GM12878 (cell line): Measurements from ENCODE around the gene RNASE12. TPM values are rescaled to one million over a fixed set of nuclear protein-coding genes. Genes with fewer than 3 reads are reported as not detected.

Experiments used
- ATAC-seq: fragments of 200-7000 bp; cut with Tn5 transposase; 3 replicates; pipeline ENCODE4 v1.9.1; 2020; ENCODE audit warnings: mild to moderate bottlenecking, moderate library complexity
- BruUV-seq: library from RNA; stranded (reverse); fragments of 400-500 nt; replicated peaks from 2 replicates; lab custom pipeline; 2021; lab: Mats Ljungman, UMichigan
- CTCF ChIA-PET: fragments of 300-600 bp; sonication (Branson Sonifier 250); formaldehyde crosslinking; extraction: SDS; loops from one replicate; lab custom pipeline; 2021; ENCODE audit warnings: inconsistent platforms; lab: Yijun Ruan, JAX
- POLR2A ChIA-PET: fragments of 350-600 bp; formaldehyde crosslinking; extraction: SDS; loops from one replicate; lab custom pipeline; 2021; ENCODE audit warnings: inconsistent platforms; lab: Charles Lee
- RAD21 ChIA-PET: fragments of 300-600 bp; sonication (Branson Sonifier 250); formaldehyde crosslinking; loops from one replicate; lab custom pipeline; 2023; ENCODE audit warnings: antibody characterized with exemption; ENCODE audit not compliant: unreplicated experiment; lab: Charles Lee
- SMC1A ChIA-PET: fragments of 300-600 bp; sonication (Branson Sonifier 250); formaldehyde crosslinking; loops from one replicate; lab custom pipeline; 2023; ENCODE audit not compliant: unreplicated experiment, uncharacterized antibody; lab: Charles Lee
- DNase-seq: peaks from one replicate; pipeline ENCODE4 v3.0.0-alpha.2; 2011; ENCODE audit warnings: low read depth, low spot score
- FAIRE-seq: peaks from 3 replicates; lab custom pipeline; 2011; peaks lifted over from hg19 to GRCh38; lab: Jason Lieb, UNC
- H2AFZ ChIP-seq: 2 replicates; pipeline ENCODE4 v1.6.0; 2011; ENCODE audit warnings: low read depth, low read length, control low read depth; ENCODE audit not compliant: control insufficient read depth
- H3K27ac ChIP-seq: 2 replicates; pipeline ENCODE4 v1.5.1; 2011; ENCODE audit warnings: control low read depth; ENCODE audit not compliant: control insufficient read depth, insufficient read depth
- H3K27me3 ChIP-seq, 2 experiments: replicated peaks in 1 of 2; 2 replicates each; pipeline versions ENCODE4 v1.6.0 to v1.6.1; 2011; ENCODE audit warnings: low read length in 1 of 2; ENCODE audit not compliant: control insufficient read depth in 2 of 2, insufficient read depth in 2 of 2
- H3K36me3 ChIP-seq, 2 experiments: 2 replicates each; pipeline ENCODE4 v1.5.1; 2011; ENCODE audit warnings: low read length in 1 of 2; ENCODE audit not compliant: control insufficient read depth in 2 of 2, insufficient read depth in 2 of 2
- H3K4me1 ChIP-seq: 2 replicates; pipeline ENCODE4 v1.6.1; 2011; ENCODE audit warnings: mild to moderate bottlenecking, low read length, moderate library complexity, mixed read lengths; ENCODE audit not compliant: control insufficient read depth, insufficient read depth
- H3K4me2 ChIP-seq: 2 replicates; pipeline ENCODE4 v1.6.0; 2011; ENCODE audit warnings: control low read depth; ENCODE audit not compliant: control insufficient read depth, insufficient read depth
- H3K4me3 ChIP-seq: fragments of 200-600 bp; sonication (generic); 2 replicates; pipeline ENCODE4 v1.5.1; 2016
- H3K79me2 ChIP-seq: 2 replicates; pipeline ENCODE4 v1.6.0; 2011; ENCODE audit warnings: low read length; ENCODE audit not compliant: control insufficient read depth, insufficient read depth
- H3K9ac ChIP-seq: 2 replicates; pipeline ENCODE4 v1.8.0; 2011; ENCODE audit warnings: low read length, control low read depth, mixed read lengths; ENCODE audit not compliant: control insufficient read depth, insufficient read depth
- H3K9me3 ChIP-seq: replicated peaks from 3 replicates; pipeline ENCODE4 v1.5.1; 2011; ENCODE audit warnings: mild to moderate bottlenecking, low read length; ENCODE audit not compliant: control insufficient read depth, insufficient read depth
- H4K20me1 ChIP-seq: 2 replicates; pipeline ENCODE4 v1.6.0; 2011; ENCODE audit not compliant: control insufficient read depth, insufficient read depth
- BHLHE40 ChIP-seq, 2 experiments: fragments of 450-650 bp in 1 of 2; IDR thresholded peaks; 2 replicates each; pipeline ENCODE4 v1.6.1; 2011 to 2017; ENCODE audit warnings: low read depth in 2 of 2, borderline replicate concordance in 1 of 2, improper control_type of control experiment in 1 of 2, low read length in 1 of 2, mild to moderate bottlenecking in 1 of 2
- BMI1 ChIP-seq: fragments of 450-650 bp; IDR thresholded peaks from 2 replicates; pipeline ENCODE4 v1.6.1; 2016; ENCODE audit warnings: mild to moderate bottlenecking, moderate library complexity, borderline replicate concordance
- HCFC1 ChIP-seq: fragments of 150-350 bp; IDR thresholded peaks from 2 replicates; pipeline ENCODE4 v1.6.1; 2014; ENCODE audit warnings: low read length
- KAT2A ChIP-seq: conservative IDR thresholded peaks from 2 replicates; pipeline ENCODE4 v1.6.1; 2011; ENCODE audit warnings: low read depth, low read length; ENCODE audit not compliant: control insufficient read depth
- NFXL1 ChIP-seq: fragments of 450-650 bp; IDR thresholded peaks from 2 replicates; pipeline ENCODE4 v1.6.1; 2017; ENCODE audit warnings: antibody characterized with exemption, mild to moderate bottlenecking, borderline replicate concordance
- SKIL ChIP-seq: fragments of 450-650 bp; IDR thresholded peaks from 2 replicates; pipeline ENCODE4 v1.6.1; 2017; ENCODE audit warnings: mild to moderate bottlenecking, low read depth, inconsistent platforms; ENCODE audit not compliant: poor library complexity, severe bottlenecking
- SP1 ChIP-seq: IDR thresholded peaks from one replicate; pipeline ENCODE4 v1.6.1; 2011; ENCODE audit warnings: low read depth, low read length
- SRF ChIP-seq, 2 experiments: IDR thresholded peaks; 2 replicates each; pipeline ENCODE4 v1.6.1; 2011; ENCODE audit warnings: low read depth in 2 of 2, low read length in 2 of 2, mild to moderate bottlenecking in 1 of 2, moderate library complexity in 1 of 2
- STAT1 ChIP-seq: fragments of 450-650 bp; conservative IDR thresholded peaks from 2 replicates; pipeline ENCODE4 v1.6.1; 2014; ENCODE audit warnings: antibody characterized with exemption, mild to moderate bottlenecking
- ZNF207 ChIP-seq: fragments of 450-650 bp; IDR thresholded peaks from 2 replicates; pipeline ENCODE4 v1.6.1; 2014; ENCODE audit warnings: antibody characterized with exemption, mild to moderate bottlenecking, borderline replicate concordance
- WGBS: methylation state at CpG from one replicate; pipeline ENCODE4 v1.1.6; 2016; ENCODE audit warnings: low lambda C conversion rate; ENCODE audit not compliant: insufficient replicate concordance, insufficient coverage; ENCODE audit errors: missing lambda C conversion rate; 5-methylcytosine and 5-hydroxymethylcytosine counted together
- in situ Hi-C: fragments of 300-500 bp; cut with MboI; formaldehyde crosslinking; loops from 9 replicates; pipeline ENCODE4 v1.14.3; 2018; ENCODE audit warnings: mixed read lengths
- intact Hi-C: fragments of 100-400 bp; cut with micrococcal nuclease; formaldehyde crosslinking; loops from one replicate; pipeline ENCODE4 v1.14.2; 2022; ENCODE audit not compliant: unreplicated experiment
- polyA plus RNA-seq, 11 experiments: library from polyadenylated mRNA; depleted of rRNA in 4 of 11; unstranded in 6 of 11; stranded (reverse) in 5 of 11; fragments of >200 nt; fragmentation: Nextera tagmentation in 4 of 11; fragmentation: Illumina TruSeq in 1 of 11; extraction: Ambion mirVana in 4 of 11; extraction: Trizol in 1 of 11; gene quantifications; 1 replicate in 1 of 11; 2 replicates in 10 of 11; pipeline versions ENCODE4 v1.2.1 to v1.2.3, GENCODE V29; 2011 to 2016; ENCODE audit warnings: inconsistent platforms in 2 of 11, missing spikeins in 2 of 11, low read depth in 1 of 11
- total RNA-seq, 4 experiments: library from RNA; depleted of rRNA in 3 of 4; stranded (reverse); fragments of >200 nt in 3 of 4; fragmentation: Illumina TruSeq in 1 of 4; extraction: Trizol in 1 of 4; gene quantifications; 2 replicates each; pipeline versions ENCODE4 v1.2.1 to v1.2.3, GENCODE V29; 2013 to 2021
- TF ChIP-seq, protein P1 (sequence below): fragments of 450-650 bp; IDR thresholded peaks from 2 replicates; pipeline ENCODE4 v1.6.1; 2016; ENCODE audit warnings: mild to moderate bottlenecking

RNASE12 gene
- total and polyA plus RNA-seq, 10 of the 15 experiments (the other 5 are each of a cell fraction or from before 2014, with no cell fraction given): not detected

DNA sequence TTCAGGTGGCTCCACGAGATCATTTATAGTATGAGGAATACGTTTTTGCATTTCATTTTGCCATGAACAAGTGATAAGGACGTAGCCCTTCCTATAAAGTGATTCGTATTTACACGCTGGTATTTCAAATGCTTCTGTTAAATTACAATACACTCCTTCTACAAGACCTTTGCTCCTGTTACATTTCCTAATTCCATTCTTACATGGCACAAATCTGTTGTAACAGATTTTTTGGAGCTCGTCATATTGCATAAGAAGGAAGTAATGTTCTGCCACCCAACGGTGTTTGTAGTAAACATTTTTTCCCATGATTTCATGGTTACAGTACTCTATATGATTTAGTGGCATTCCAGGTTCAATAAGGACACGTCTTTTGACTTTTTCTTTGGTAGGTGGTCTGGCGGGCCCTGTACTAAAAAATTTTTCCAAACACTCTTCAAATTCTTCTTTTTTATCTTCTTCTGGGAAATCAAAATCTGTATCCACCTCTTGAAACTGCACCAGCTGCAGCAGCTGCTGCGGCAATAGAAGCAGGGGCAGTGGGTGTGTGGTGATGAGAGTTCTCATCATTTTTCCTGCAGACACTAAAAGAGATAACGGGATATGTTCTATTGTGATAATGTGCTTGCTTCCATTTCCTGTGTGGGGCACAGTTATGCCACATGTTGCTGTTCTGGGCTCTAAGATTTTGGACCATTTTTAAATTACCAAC lies 34.5 kb downstream of the RNASE12 start:
- no peaks in the 10 kb centered on the region for H4K20me1 ChIP-seq
- H3K9ac ChIP-seq: no peak overlapping the region
- RAD21 ChIA-PET: no interaction called here
- no peaks in the 10 kb centered on the region for H3K79me2 ChIP-seq
- DNase-seq: no peak
- no TSS peak for BruUV-seq
- WGBS: 36% methylated on average over 11 of the region's 11 CpGs
- H3K4me2 ChIP-seq: no peak overlapping the region
- no peak for ATAC-seq
- no peaks in the 10 kb centered on the region for H3K4me1 ChIP-seq
- H3K4me3 ChIP-seq: no peak overlapping the region
- no peak overlapping the region for H2AFZ ChIP-seq
- in situ Hi-C loops: no loop called here
- POLR2A ChIA-PET: no interaction called here
- no peaks in the 10 kb centered on the region for H3K9me3 ChIP-seq
- no peaks in the 10 kb centered on the region for H3K36me3 ChIP-seq
- CTCF ChIA-PET: no interaction called here
- H3K27ac ChIP-seq: no peak overlapping the region
- intact Hi-C loops: no loop called here
- FAIRE-seq: no peak
- SMC1A ChIA-PET: no interaction called here
- TF ChIP-seq SRF (IDR thresholded peaks at IDR 0.05; ENCODE audit: low read depth in 2 of 2, low read length in 2 of 2) (no peak), BHLHE40 (IDR thresholded peaks at IDR 0.05; ENCODE audit: borderline replicate concordance in 1 of 2, low read depth in 2 of 2, low read length in 1 of 2) (no peak), SP1 (no peak), SKIL (no peak), KAT2A (no peak), STAT1 (no peak), BMI1 (no peak), NFXL1 (no peak), ZNF207 (no peak), HCFC1 (no peak)
- TF ChIP-seq, protein P1, sequence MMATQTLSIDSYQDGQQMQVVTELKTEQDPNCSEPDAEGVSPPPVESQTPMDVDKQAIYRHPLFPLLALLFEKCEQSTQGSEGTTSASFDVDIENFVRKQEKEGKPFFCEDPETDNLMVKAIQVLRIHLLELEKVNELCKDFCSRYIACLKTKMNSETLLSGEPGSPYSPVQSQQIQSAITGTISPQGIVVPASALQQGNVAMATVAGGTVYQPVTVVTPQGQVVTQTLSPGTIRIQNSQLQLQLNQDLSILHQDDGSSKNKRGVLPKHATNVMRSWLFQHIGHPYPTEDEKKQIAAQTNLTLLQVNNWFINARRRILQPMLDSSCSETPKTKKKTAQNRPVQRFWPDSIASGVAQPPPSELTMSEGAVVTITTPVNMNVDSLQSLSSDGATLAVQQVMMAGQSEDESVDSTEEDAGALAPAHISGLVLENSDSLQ: no peak
- no peaks in the 10 kb centered on the region for H3K27me3 ChIP-seq
